ENCODE data around the gene MED13L. TPM values are rescaled to one million over a fixed set of nuclear protein-coding genes. Genes with fewer than 3 reads are reported as not detected.

MED13L gene
- total RNA-seq, 3 donors from 2014 or later = 45.6 to 49.7 (median 47.5) TPM

DNA sequence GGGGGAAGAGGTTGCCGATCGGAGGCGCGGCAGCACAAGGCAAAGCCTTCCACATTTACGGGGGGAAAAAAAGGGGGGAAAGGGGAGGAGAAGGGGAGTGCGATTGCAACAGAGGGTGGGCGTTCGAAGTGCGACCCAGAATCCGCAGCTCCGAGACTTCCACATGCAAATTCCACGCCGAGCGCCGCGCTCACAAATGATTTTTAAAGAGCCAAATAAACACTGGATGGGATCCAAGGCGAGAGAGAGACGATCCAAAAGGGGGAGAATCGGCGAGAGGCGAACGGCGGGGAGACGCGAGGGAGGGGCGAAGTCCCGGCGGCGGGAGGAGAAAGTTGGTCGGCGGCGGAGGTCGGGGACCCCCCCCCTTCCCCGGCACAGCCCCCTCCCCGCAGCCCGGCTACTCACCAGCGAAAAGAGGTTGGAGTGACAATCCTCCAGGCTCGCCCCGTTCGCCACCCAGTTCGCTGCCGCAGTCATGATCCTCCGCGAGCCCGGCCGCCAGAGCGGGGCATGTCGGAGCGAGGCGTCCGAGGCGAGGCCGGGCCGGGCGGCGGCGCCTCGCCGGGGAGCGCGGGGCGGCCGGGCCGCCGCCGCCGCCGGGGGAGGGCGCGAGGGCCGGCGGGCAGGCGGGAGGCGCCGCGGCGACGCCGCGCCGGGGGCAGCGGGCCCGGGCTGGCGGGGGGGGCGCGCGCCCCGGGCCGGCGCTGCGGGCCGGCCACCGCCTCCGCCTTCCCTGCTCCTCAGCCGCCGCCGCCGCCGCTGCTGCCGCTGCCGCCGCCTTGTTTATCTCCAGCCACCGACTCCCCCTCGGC lies 634 bp downstream of the MED13L start:
- ATAC-seq = peak; percentile 35 to 47
- peak; percentile 58 for DNase-seq
- Mint-ChIP-seq H3K36me3 (ENCODE audit: insufficient read depth) (no peaks in the 10 kb centered on the region), H3K27me3 (ENCODE audit: low read depth) (no peaks in the 10 kb centered on the region), H3K4me1 (ENCODE audit: low read depth) (peaks cover 31% of the 10 kb centered on the region), H3K9me3 (no peaks in the 10 kb centered on the region), H3K4me3 (peak overlapping the region; percentile 91)

GRCh38 chr12:116274551-116275375 lies 2.7 kb downstream of the MED13L start:
- peak overlapping the region; percentile 41 for H3K4me3 Mint-ChIP-seq
- H3K4me1 Mint-ChIP-seq (ENCODE audit: low read depth) = peaks cover 38% of the 10 kb centered on the region
- no peaks in the 10 kb centered on the region for H3K9me3 Mint-ChIP-seq
- no peaks in the 10 kb centered on the region for H3K27me3 Mint-ChIP-seq (ENCODE audit: low read depth)
- H3K36me3 Mint-ChIP-seq (ENCODE audit: insufficient read depth) = no peaks in the 10 kb centered on the region
- ATAC-seq (no peak), DNase-seq (no peak)

GRCh38 chr12:116273813-116274550 lies 3.5 kb downstream of the MED13L start:
- Mint-ChIP-seq H3K4me1 (ENCODE audit: low read depth) (peaks cover 43% of the 10 kb centered on the region), H3K27me3 (ENCODE audit: low read depth) (no peaks in the 10 kb centered on the region), H3K9me3 (no peaks in the 10 kb centered on the region), H3K36me3 (ENCODE audit: insufficient read depth) (no peaks in the 10 kb centered on the region), H3K4me3 (peak overlapping the region; percentile 38)
- no peak for DNase-seq
- no peak for ATAC-seq

- no peak for ATAC-seq
Measured at GRCh38 chr12:116267948-116268347, 9.5 kb downstream of the MED13L start.

GRCh38 chr12:116266631-116267349 lies 10.7 kb downstream of the MED13L start:
- DNase-seq = no peak
- H3K27me3 Mint-ChIP-seq (ENCODE audit: low read depth) = no peaks in the 10 kb centered on the region
- peaks cover under 1% of the 10 kb centered on the region for H3K36me3 Mint-ChIP-seq (ENCODE audit: insufficient read depth)

More at GRCh38 chr12:116267948-116268347, 9.5 kb downstream of the MED13L start:
- Mint-ChIP-seq H3K27me3 (ENCODE audit: low read depth) (no peaks in the 10 kb centered on the region), H3K4me3 (no peak overlapping the region), H3K4me1 (ENCODE audit: low read depth) (peaks cover 31% of the 10 kb centered on the region), H3K36me3 (ENCODE audit: insufficient read depth) (no peaks in the 10 kb centered on the region), H3K9me3 (no peaks in the 10 kb centered on the region)
- no peak for DNase-seq

GRCh38 chr12:116266168-116266601 lies 11.3 kb downstream of the MED13L start:
- Mint-ChIP-seq H3K36me3 (ENCODE audit: insufficient read depth) (peaks cover 3% of the 10 kb centered on the region), H3K27me3 (ENCODE audit: low read depth) (no peaks in the 10 kb centered on the region), H3K4me3 (no peak overlapping the region), H3K4me1 (ENCODE audit: low read depth) (peaks cover 34% of the 10 kb centered on the region), H3K9me3 (no peaks in the 10 kb centered on the region)
- ATAC-seq = no peak
- DNase-seq = no peak

More at GRCh38 chr12:116266631-116267349, 10.7 kb downstream of the MED13L start:
- H3K4me1 Mint-ChIP-seq (ENCODE audit: low read depth) = peaks cover 32% of the 10 kb centered on the region
- H3K9me3 Mint-ChIP-seq = no peaks in the 10 kb centered on the region
- H3K4me3 Mint-ChIP-seq = no peak overlapping the region
- no peak for ATAC-seq

DNA sequence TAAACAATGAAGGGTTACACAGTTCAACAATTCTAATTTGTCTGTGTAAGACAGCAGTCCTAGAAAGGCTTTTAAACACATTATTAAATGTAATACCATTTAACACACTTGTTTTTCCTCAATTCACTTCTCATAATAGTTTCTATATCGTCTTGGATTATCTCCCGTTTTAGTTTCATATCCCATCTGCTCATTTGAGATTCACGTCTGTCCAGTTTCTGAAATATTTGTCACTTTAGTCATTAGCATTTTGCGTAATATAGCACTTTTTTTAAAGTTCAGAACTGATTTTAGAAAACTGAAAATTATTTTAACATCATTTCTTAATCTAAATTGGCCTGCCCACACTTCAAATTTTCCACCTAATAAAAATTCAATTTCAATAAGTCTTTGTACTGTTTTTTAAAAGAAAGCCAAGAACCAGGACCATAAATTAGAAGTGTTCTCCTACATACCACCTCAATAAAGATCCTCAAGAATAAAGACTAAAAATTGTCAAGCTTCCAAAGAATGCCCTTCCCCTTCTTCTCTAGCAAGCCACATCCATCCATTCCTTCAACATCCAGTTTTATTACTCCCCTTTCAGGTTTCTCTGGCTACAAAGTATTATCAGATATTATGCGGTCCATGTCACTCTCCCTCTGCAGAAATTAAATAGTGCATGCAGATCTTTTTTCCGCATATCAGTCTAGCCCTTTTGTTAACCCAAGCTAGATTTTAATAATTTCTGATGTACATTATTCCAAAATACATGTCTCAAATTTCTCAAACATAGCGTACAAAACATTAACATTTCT lies 11.9 kb downstream of the MED13L start:
- H3K4me3 Mint-ChIP-seq = no peak overlapping the region
- DNase-seq (no peak), ATAC-seq (no peak)
- peaks cover 3% of the 10 kb centered on the region for H3K36me3 Mint-ChIP-seq (ENCODE audit: insufficient read depth)
- H3K9me3 Mint-ChIP-seq = no peaks in the 10 kb centered on the region
- peaks cover 40% of the 10 kb centered on the region for H3K4me1 Mint-ChIP-seq (ENCODE audit: low read depth)
- H3K27me3 Mint-ChIP-seq (ENCODE audit: low read depth) = no peaks in the 10 kb centered on the region

- H3K4me3 Mint-ChIP-seq = no peak overlapping the region
- no peaks in the 10 kb centered on the region for H3K27me3 Mint-ChIP-seq (ENCODE audit: low read depth)
Measured at GRCh38 chr12:116264525-116265070, 12.9 kb downstream of the MED13L start.

DNA sequence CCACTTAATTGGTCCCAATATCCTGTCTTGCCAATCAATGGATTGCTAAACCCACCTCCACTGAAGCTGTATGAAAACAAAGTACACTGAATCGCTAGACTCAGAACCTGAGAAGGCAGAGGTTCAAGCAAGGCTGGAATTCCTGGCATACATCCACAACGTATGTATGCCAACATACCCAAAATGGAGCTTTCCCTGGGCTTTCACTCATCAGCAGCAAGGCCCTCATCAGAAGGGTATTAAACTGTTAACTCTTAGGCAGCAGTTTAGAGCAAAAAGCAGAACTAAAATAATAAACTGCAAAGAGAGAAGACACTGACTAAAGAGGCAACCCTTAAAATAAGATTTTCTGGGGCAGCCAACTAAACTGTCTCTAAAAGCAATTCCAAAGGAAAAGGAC lies 13.6 kb downstream of the MED13L start:
- Mint-ChIP-seq H3K4me1 (ENCODE audit: low read depth) (peaks cover 44% of the 10 kb centered on the region), H3K36me3 (ENCODE audit: insufficient read depth) (peaks cover 3% of the 10 kb centered on the region), H3K27me3 (ENCODE audit: low read depth) (no peaks in the 10 kb centered on the region), H3K4me3 (no peak overlapping the region), H3K9me3 (no peaks in the 10 kb centered on the region)
- no peak for ATAC-seq
- no peak for DNase-seq

More at GRCh38 chr12:116264525-116265070, 12.9 kb downstream of the MED13L start:
- H3K9me3 Mint-ChIP-seq = no peaks in the 10 kb centered on the region
- peaks cover 3% of the 10 kb centered on the region for H3K36me3 Mint-ChIP-seq (ENCODE audit: insufficient read depth)
- no peak for DNase-seq
- no peak for ATAC-seq
- peaks cover 44% of the 10 kb centered on the region for H3K4me1 Mint-ChIP-seq (ENCODE audit: low read depth)

- peaks cover 45% of the 10 kb centered on the region for H3K4me1 Mint-ChIP-seq (ENCODE audit: low read depth)
- no peak overlapping the region for H3K4me3 Mint-ChIP-seq
- ATAC-seq = no peak
- H3K27me3 Mint-ChIP-seq (ENCODE audit: low read depth) = no peaks in the 10 kb centered on the region
- no peaks in the 10 kb centered on the region for H3K9me3 Mint-ChIP-seq
- no peak for DNase-seq
- H3K36me3 Mint-ChIP-seq (ENCODE audit: insufficient read depth) = peaks cover 3% of the 10 kb centered on the region
Measured at GRCh38 chr12:116263431-116263830, 14.1 kb downstream of the MED13L start.

DNA sequence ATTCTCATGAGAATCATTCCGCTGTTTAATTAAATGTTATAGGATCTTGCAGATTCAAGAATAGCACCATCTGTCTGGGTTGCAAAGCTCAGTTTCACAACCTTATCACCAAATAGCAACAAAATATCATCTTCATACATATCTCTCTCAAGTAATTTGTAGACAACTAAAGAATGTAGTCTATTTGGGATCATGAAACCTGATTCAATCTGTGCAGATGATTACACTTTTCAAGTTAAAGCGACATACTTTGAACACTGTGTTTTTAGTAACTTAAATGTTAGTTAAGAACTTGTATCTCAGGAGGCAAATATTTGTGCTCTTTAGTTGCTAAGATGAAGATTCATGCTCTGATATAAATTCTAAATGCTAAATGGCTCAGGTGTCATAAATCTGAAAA lies 14.8 kb downstream of the MED13L start:
- ATAC-seq (no peak), DNase-seq (no peak)
- Mint-ChIP-seq H3K4me3 (no peak overlapping the region), H3K27me3 (ENCODE audit: low read depth) (no peaks in the 10 kb centered on the region), H3K36me3 (ENCODE audit: insufficient read depth) (peaks cover 3% of the 10 kb centered on the region), H3K9me3 (no peaks in the 10 kb centered on the region), H3K4me1 (ENCODE audit: low read depth) (peaks cover 50% of the 10 kb centered on the region)

- Mint-ChIP-seq H3K36me3 (ENCODE audit: insufficient read depth) (peaks cover 3% of the 10 kb centered on the region), H3K27me3 (ENCODE audit: low read depth) (no peaks in the 10 kb centered on the region), H3K4me3 (no peak overlapping the region), H3K4me1 (ENCODE audit: low read depth) (peaks cover 61% of the 10 kb centered on the region), H3K9me3 (no peaks in the 10 kb centered on the region)
- DNase-seq = no peak
- no peak for ATAC-seq
Measured at GRCh38 chr12:116261525-116262100, 15.9 kb downstream of the MED13L start.
